ENCODE data around the gene SATL1. TPM values are rescaled to one million over a fixed set of nuclear protein-coding genes. Genes with fewer than 3 reads are reported as not detected.
"Not testable (repeated sequence)": the region's sequence is repeated elsewhere in the genome, so short reads cannot be mapped to it uniquely, and the experiment has no call there.

SATL1 gene
- total RNA-seq, 1 donor from 2014 or later = not detected

DNA sequence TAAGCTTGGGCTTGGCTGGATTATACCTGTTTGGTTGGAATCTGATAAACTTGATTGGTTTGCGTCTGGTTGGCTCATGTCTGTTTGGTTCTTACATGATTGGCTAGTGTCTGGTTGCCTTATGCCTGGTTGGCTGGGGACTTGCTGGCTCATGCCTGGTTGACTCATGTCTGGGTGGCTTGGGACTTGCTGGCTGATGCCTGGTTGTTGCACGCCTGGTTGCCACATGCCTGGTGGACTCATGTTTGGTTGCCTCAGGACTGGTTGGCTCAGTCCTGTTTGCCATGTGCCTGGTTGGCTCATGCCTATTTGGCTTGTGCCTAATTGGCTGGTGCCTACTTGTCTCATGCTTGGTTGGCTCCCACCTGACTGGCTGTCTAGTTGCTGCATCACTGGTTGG is 135.4 kb downstream of the SATL1 start:
- no peak for DNase-seq (ENCODE audit: low spot score)

GRCh38 chrX:85107407-85107806 is 136.2 kb downstream of the SATL1 start:
- DNase-seq (ENCODE audit: low spot score) = no peak

GRCh38 chrX:85089321-85089840 is 154.2 kb downstream of the SATL1 start:
- no peak for DNase-seq (ENCODE audit: low spot score)

DNA sequence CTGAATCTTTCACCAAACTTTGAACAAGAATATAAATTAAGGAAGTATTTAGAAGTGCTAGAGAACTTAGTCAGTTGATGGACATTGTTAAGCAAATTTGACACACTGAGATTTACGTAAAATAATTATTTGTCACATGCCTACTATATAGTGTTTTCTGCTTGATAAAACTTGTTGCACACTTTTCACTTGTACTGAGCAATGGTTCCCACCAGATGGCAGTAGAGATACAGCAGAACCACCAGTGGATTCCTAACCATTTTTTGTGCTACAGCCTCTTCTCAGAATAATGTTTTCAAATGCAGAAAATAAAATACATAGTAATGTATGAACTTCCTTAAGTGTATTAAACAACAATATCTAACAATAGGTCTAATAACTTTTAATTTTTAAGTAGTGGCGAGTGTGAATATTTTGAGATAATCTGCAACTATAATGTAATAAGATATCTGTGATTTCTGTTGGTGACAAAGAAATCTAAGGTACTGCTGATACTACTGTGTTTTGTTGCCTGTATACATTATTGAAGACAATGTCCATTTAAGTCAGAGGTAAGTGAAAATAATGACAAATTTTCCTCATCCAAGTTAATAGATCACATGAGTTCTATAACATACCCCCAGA is 158.7 kb downstream of the SATL1 start:
- no peak for DNase-seq (ENCODE audit: low spot score)

- not testable (repeated sequence) for DNase-seq (ENCODE audit: low spot score)
Measured at GRCh38 chrX:85077247-85077646, 166.3 kb downstream of the SATL1 start.

- no peak for DNase-seq (ENCODE audit: low spot score)
Measured at GRCh38 chrX:85065512-85066198, 177.9 kb downstream of the SATL1 start.

DNA sequence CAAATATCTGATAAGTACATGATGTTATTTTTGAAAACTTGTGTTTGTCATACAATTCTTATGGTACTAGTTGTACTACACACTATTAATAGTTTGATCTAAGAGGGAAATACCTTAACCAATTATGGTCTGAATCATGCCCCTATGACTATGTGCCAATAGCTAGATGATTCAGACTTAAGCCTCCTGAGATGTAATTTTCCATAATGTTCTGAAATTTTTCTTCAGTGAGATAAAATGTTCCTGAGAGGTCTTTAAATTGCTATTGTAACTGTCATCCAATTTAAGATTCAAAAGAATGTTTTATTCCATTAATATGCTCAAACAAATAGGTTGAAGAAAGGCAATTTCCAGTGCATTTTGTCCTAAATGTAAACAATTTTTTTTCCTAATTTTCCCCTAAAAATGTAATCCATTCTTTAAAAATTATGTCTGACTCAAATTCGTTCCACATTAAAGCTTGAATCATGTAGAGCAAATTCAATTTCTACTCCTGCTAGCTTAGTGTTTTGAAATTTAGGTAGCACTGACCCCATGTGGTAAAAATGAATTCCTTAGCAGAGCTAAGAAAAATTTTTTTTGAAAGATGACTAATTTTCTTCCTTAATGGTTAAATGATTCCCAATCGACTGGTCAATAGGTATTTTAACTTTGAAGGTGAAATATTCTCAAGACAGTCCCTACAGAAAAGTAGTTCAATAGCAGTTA is 190.8 kb downstream of the SATL1 start:
- no peak for DNase-seq (ENCODE audit: low spot score)

- no peak for DNase-seq (ENCODE audit: low spot score)
Measured at GRCh38 chrX:85052205-85052604, 191.4 kb downstream of the SATL1 start.

GRCh38 chrX:85051627-85052026 is 192.0 kb downstream of the SATL1 start:
- no peak for DNase-seq (ENCODE audit: low spot score)

Other genes starting within 250 kb of the SATL1 start
- gene APOOL, start 239.9 kb downstream of the SATL1 start, total RNA-seq = 25.0 TPM
- gene ZNF711, start 212 bp upstream of the SATL1 start, total RNA-seq = 6.4 TPM
- gene POF1B, start 135.9 kb upstream of the SATL1 start, total RNA-seq = 46.8 TPM

Measured in ureter (tissue), 1 donor.